Caco-2 (cell line): ENCODE data around the gene CARNS1. TPM values are rescaled to one million over a fixed set of nuclear protein-coding genes. Genes with fewer than 3 reads are reported as not detected.
A peak's percentile ranks its signal among the peaks of the same experiment; 100 is the strongest.

Experiments
- BruUV-seq: library from RNA; stranded (reverse); fragments of 400-500 nt; replicated peaks from 2 replicates; lab custom pipeline; 2021; lab: Mats Ljungman, UMichigan
- CTCF ChIA-PET: fragments of 300-600 bp; sonication (Branson Sonifier 250); formaldehyde crosslinking; loops from one replicate; lab custom pipeline; 2022; ENCODE audit warnings: antibody characterized with exemption; lab: Charles Lee
- POLR2A ChIA-PET: fragments of 300-600 bp; sonication (Branson Sonifier 250); formaldehyde crosslinking; loops from one replicate; lab custom pipeline; 2022; ENCODE audit warnings: antibody characterized with exemption; lab: Charles Lee
- DNase-seq, 2 experiments: peaks; one replicate each; pipeline versions ENCODE4 v3.0.0 to v3.0.0-alpha.2; 2020 to 2022
- H3K27me3 ChIP-seq: replicated peaks from 2 replicates; pipeline ENCODE4 v1.6.0; 2011; ENCODE audit warnings: low read length; ENCODE audit not compliant: control insufficient read depth, insufficient read depth
- H3K36me3 ChIP-seq: 2 replicates; pipeline ENCODE4 v1.5.1; 2011; ENCODE audit warnings: low read length; ENCODE audit not compliant: control insufficient read depth, insufficient read depth
- H3K4me1 ChIP-seq: fragments of 250-450 bp; sonication (Bioruptor Pico); 2 replicates; pipeline ENCODE4 v1.5.1; 2020; ENCODE audit warnings: mild to moderate bottlenecking
- H3K4me3 ChIP-seq: 2 replicates; pipeline ENCODE4 v1.5.1; 2011; ENCODE audit warnings: low read depth, mild to moderate bottlenecking, control low read depth, low read length
- H3K9me3 ChIP-seq: fragments of 250-450 bp; sonication (Bioruptor Pico); 2 replicates; pipeline ENCODE4 v1.5.1; 2020; ENCODE audit warnings: mild to moderate bottlenecking, moderate library complexity
- H3K27ac Mint-ChIP-seq: one replicate; pipeline ENCODE4 v1.8.0; 2022; ENCODE audit warnings: mixed read lengths; ENCODE audit not compliant: unreplicated experiment
- H3K27me3 Mint-ChIP-seq: one replicate; pipeline ENCODE4 v1.8.0; 2022; ENCODE audit warnings: mixed read lengths; ENCODE audit not compliant: insufficient read depth, unreplicated experiment
- H3K36me3 Mint-ChIP-seq: one replicate; pipeline ENCODE4 v1.8.0; 2022; ENCODE audit warnings: mild to moderate bottlenecking, mixed read lengths; ENCODE audit not compliant: insufficient read depth, unreplicated experiment
- H3K4me1 Mint-ChIP-seq: one replicate; pipeline ENCODE4 v1.8.0; 2022; ENCODE audit warnings: low read depth, mixed read lengths; ENCODE audit not compliant: unreplicated experiment
- H3K4me3 Mint-ChIP-seq: one replicate; pipeline ENCODE4 v1.8.0; 2022; ENCODE audit warnings: mild to moderate bottlenecking, moderate library complexity, mixed read lengths; ENCODE audit not compliant: unreplicated experiment
- H3K9me3 Mint-ChIP-seq: one replicate; pipeline ENCODE4 v1.8.0; 2022; ENCODE audit warnings: mixed read lengths; ENCODE audit not compliant: unreplicated experiment
- CTCF ChIP-seq, 2 experiments: fragments of 200-600 bp in 1 of 2; IDR thresholded peaks; 1 replicate in 1 of 2; 2 replicates in 1 of 2; pipeline versions ENCODE4 v1.5.1 to v1.8.0; 2011 to 2022; ENCODE audit warnings: antibody characterized with exemption in 1 of 2, control low read depth in 1 of 2, inconsistent platforms in 1 of 2, low read depth in 1 of 2, low read length in 1 of 2, mild to moderate bottlenecking in 1 of 2, moderate library complexity in 1 of 2; ENCODE audit not compliant: insufficient read depth in 1 of 2, severe bottlenecking in 1 of 2, unreplicated experiment in 1 of 2
- intact Hi-C: fragments of 100-400 bp; cut with micrococcal nuclease; formaldehyde crosslinking; loops from one replicate; pipeline ENCODE4 v1.10.0; 2022; ENCODE audit not compliant: unreplicated experiment
- total RNA-seq: library from RNA; stranded (reverse); gene quantifications from 2 replicates; pipeline ENCODE4 v1.2.3, GENCODE V29; 2022

CARNS1 gene
- total RNA-seq, 1 experiment from 2014 or later: 0.09 TPM

- ChIA-PET CTCF (interaction anchor here (0.7 to 1.2 kb wide), 5 partner anchors 12 to 288 kb away, joined by 3 to 6 read pairs (median 3); partner anchors contain the start of genes CORO1B and KDM2A), POLR2A (interaction anchor here (0.6 kb wide), 1 partner anchor 583 kb away, joined by 3 read pairs; no protein-coding TSS in a partner anchor)
- Mint-ChIP-seq H3K4me3 (no peak overlapping the region), H3K36me3 (peaks cover 12% of the 10 kb centered on the region), H3K4me1 (peaks cover 7% of the 10 kb centered on the region), H3K27ac (no peak overlapping the region), H3K9me3 (no peaks in the 10 kb centered on the region), H3K27me3 (no peaks in the 10 kb centered on the region)
- H3K4me3 ChIP-seq: no peak overlapping the region
- intact Hi-C loops: no loop called here
- no peak for DNase-seq
- H3K4me1 ChIP-seq: peaks cover 4% of the 10 kb centered on the region
- no peaks in the 10 kb centered on the region for H3K27me3 ChIP-seq
- BruUV-seq: no TSS peak
- no peak for TF ChIP-seq CTCF (IDR thresholded peaks at IDR 0.05; ENCODE audit: insufficient read depth in 1 of 2, low read depth in 1 of 2, low read length in 1 of 2, severe bottlenecking in 1 of 2, unreplicated experiment in 1 of 2)
- no peaks in the 10 kb centered on the region for H3K36me3 ChIP-seq
- H3K9me3 ChIP-seq: no peaks in the 10 kb centered on the region
Observed at GRCh38 chr11:67406420-67406968, 9.0 kb upstream of the CARNS1 start.

- Mint-ChIP-seq H3K27me3 (no peaks in the 10 kb centered on the region), H3K4me1 (peaks cover 7% of the 10 kb centered on the region), H3K27ac (no peak overlapping the region), H3K9me3 (no peaks in the 10 kb centered on the region), H3K36me3 (peaks cover 12% of the 10 kb centered on the region), H3K4me3 (no peak overlapping the region)
- Histone ChIP-seq H3K36me3 (no peaks in the 10 kb centered on the region), H3K4me1 (peaks cover 1% of the 10 kb centered on the region), H3K27me3 (no peaks in the 10 kb centered on the region), H3K4me3 (no peak overlapping the region), H3K9me3 (no peaks in the 10 kb centered on the region)
- peak in 1 of 2 experiments; percentile 8 for TF ChIP-seq CTCF (IDR thresholded peaks at IDR 0.05; ENCODE audit: insufficient read depth in 1 of 2, low read depth in 1 of 2, low read length in 1 of 2, severe bottlenecking in 1 of 2, unreplicated experiment in 1 of 2)
- intact Hi-C loops: no loop called here
- no peak for DNase-seq
- POLR2A ChIA-PET: interaction anchor here (0.5 to 0.8 kb wide), 3 partner anchors 14 to 583 kb away, joined by 3 to 6 read pairs (median 3); partner anchors contain the start of gene CORO1B
- no TSS peak for BruUV-seq
- CTCF ChIA-PET: interaction anchor here (0.7 to 1.4 kb wide), 6 partner anchors 11 to 288 kb away, joined by 3 to 6 read pairs (median 3); partner anchors contain the start of genes CORO1B, KDM2A and TMEM134
Observed at GRCh38 chr11:67406969-67407687, 8.3 kb upstream of the CARNS1 start.

GRCh38 chr11:67407688-67408163, 7.8 kb upstream of the CARNS1 start:
- Histone ChIP-seq H3K9me3 (no peaks in the 10 kb centered on the region), H3K4me3 (no peak overlapping the region), H3K4me1 (no peaks in the 10 kb centered on the region), H3K36me3 (no peaks in the 10 kb centered on the region), H3K27me3 (no peaks in the 10 kb centered on the region)
- POLR2A ChIA-PET: interaction anchor here (0.5 to 0.8 kb wide), 2 partner anchors 13 to 36 kb away, joined by 3 to 6 read pairs; partner anchors contain the start of gene CORO1B
- CTCF ChIA-PET: interaction anchor here (1.1 to 1.4 kb wide), 3 partner anchors 11 to 61 kb away, joined by 3 to 6 read pairs (median 3); partner anchors contain the start of genes CORO1B and TMEM134
- H3K27me3 Mint-ChIP-seq: no peaks in the 10 kb centered on the region
- no peak overlapping the region for H3K4me3 Mint-ChIP-seq
- peaks cover 7% of the 10 kb centered on the region for H3K4me1 Mint-ChIP-seq
- peaks cover 12% of the 10 kb centered on the region for H3K36me3 Mint-ChIP-seq
- TF ChIP-seq CTCF (IDR thresholded peaks at IDR 0.05; ENCODE audit: insufficient read depth in 1 of 2, low read depth in 1 of 2, low read length in 1 of 2, severe bottlenecking in 1 of 2, unreplicated experiment in 1 of 2): no peak
- no TSS peak for BruUV-seq
- DNase-seq: no peak
- intact Hi-C loops: no loop called here
- H3K9me3 Mint-ChIP-seq: no peaks in the 10 kb centered on the region
- peak overlapping the region; percentile 21 for H3K27ac Mint-ChIP-seq
